ENCODE results near the gene CGB7. TPM values are rescaled to one million over a fixed set of nuclear protein-coding genes. Genes with fewer than 3 reads are reported as not detected.

The CGB7 gene
- total and polyA plus RNA-seq, 2 of the 13 experiments (the other 11 are each of a cell fraction or from before 2014, with no cell fraction given), result 0.07 TPM; not detected in 1

- H3K9me3 ChIP-seq (ENCODE audit: low read length), result no peaks in the 10 kb centered on the region
- H3K4me1 ChIP-seq (ENCODE audit: insufficient read depth, low read length), result peaks cover 8% of the 10 kb centered on the region; the same call in 1 of the 2 replicates
- DNase-seq (ENCODE audit: low spot score), result no peak
- FAIRE-seq, result no peak
- intact Hi-C loops (cut with micrococcal nuclease; ENCODE audit: unreplicated experiment), result no loop called here
- BruUV-seq (replicated peaks), result no TSS peak
- POLR2A ChIA-PET, result no interaction called here
- no peak overlapping the region for H3K9ac ChIP-seq (ENCODE audit: insufficient read depth, low read depth, low read length)
- no peak overlapping the region for H3K4me3 ChIP-seq (replicated peaks in 1 of 3; ENCODE audit: insufficient read depth in 1 of 3, low read depth in 2 of 3, low read length in 3 of 3)
- 59% methylated on average over 6 of the region's 9 CpGs for WGBS (ENCODE audit: low lambda C conversion rate)
- CTCF ChIA-PET (ENCODE audit: low intra/inter-chr PET ratio, low total read pairs), result no interaction called here
- no peak overlapping the region for H2AFZ ChIP-seq (ENCODE audit: low read length)
- TF ChIP-seq KLF11 (CRISPR knock-in tag; IDR thresholded peaks at IDR 0.05), result no peak
- no peak for TF ChIP-seq DMTF1 (CRISPR knock-in tag; IDR thresholded peaks at IDR 0.05)
- H3K4me2 ChIP-seq (ENCODE audit: low read depth, low read length), result no peak overlapping the region
- no peaks in the 10 kb centered on the region for H3K79me2 ChIP-seq (ENCODE audit: insufficient read depth, low read length)
- H3K27ac ChIP-seq (ENCODE audit: extremely low read length, insufficient read depth, low read length), result no peak overlapping the region
- no peaks in the 10 kb centered on the region for H4K20me1 ChIP-seq (ENCODE audit: insufficient read depth, low read length)
- peaks cover 3 to 51% of the 10 kb centered on the region in 2 experiments for H3K27me3 ChIP-seq (ENCODE audit: control insufficient read depth in 1 of 2, insufficient read depth in 2 of 2, low read length in 2 of 2)
- in situ Hi-C loops (cut with HindIII; ENCODE audit: extremely low pct_ligation_motif_present, low pct_unique_long_range_greater_than_20kb), result no loop called here
- H3K36me3 ChIP-seq (replicated peaks in 1 of 2; ENCODE audit: control insufficient read depth in 1 of 2, insufficient read depth in 2 of 2, low read length in 2 of 2), result no peaks in the 10 kb centered on the region
- ATAC-seq, result no peak
Observed at GRCh38 chr19:49069026-49069425, 11.5 kb upstream of the CGB7 start.

- ChIA-PET CTCF (ENCODE audit: low intra/inter-chr PET ratio, low total read pairs) (no interaction called here), POLR2A (no interaction called here)
- Histone ChIP-seq H3K4me2 (ENCODE audit: low read depth, low read length) (no peak overlapping the region), H3K4me3 (replicated peaks in 1 of 3; ENCODE audit: insufficient read depth in 1 of 3, low read depth in 2 of 3, low read length in 3 of 3) (no peak overlapping the region), H2AFZ (ENCODE audit: low read length) (no peak overlapping the region), H4K20me1 (ENCODE audit: insufficient read depth, low read length) (no peaks in the 10 kb centered on the region), H3K36me3 (replicated peaks in 1 of 2; ENCODE audit: control insufficient read depth in 1 of 2, insufficient read depth in 2 of 2, low read length in 2 of 2) (no peaks in the 10 kb centered on the region), H3K27ac (ENCODE audit: extremely low read length, insufficient read depth, low read length) (no peak overlapping the region), H3K4me1 (ENCODE audit: insufficient read depth, low read length) (peaks cover 8% of the 10 kb centered on the region; the same call in 1 of the 2 replicates), H3K9ac (ENCODE audit: insufficient read depth, low read depth, low read length) (no peak overlapping the region), H3K9me3 (ENCODE audit: low read length) (no peaks in the 10 kb centered on the region), H3K79me2 (ENCODE audit: insufficient read depth, low read length) (no peaks in the 10 kb centered on the region), H3K27me3 (ENCODE audit: control insufficient read depth in 1 of 2, insufficient read depth in 2 of 2, low read length in 2 of 2) (peaks cover 3 to 43% of the 10 kb centered on the region in 2 experiments; a peak in 4 of 5 replicates)
- WGBS (ENCODE audit: low lambda C conversion rate), result no CpG with 5 or more reads among the region's 3 CpGs
- no TSS peak for BruUV-seq (replicated peaks)
- ATAC-seq, result no peak
- FAIRE-seq, result no peak
- DNase-seq (ENCODE audit: low spot score), result no peak
- intact Hi-C loops (cut with micrococcal nuclease; ENCODE audit: unreplicated experiment), result no loop called here
- in situ Hi-C loops (cut with HindIII; ENCODE audit: extremely low pct_ligation_motif_present, low pct_unique_long_range_greater_than_20kb), result no loop called here
- TF ChIP-seq ZNF781 (CRISPR knock-in tag; IDR thresholded peaks at IDR 0.05; ENCODE audit: borderline replicate concordance, not compliant biosample characterization) (no peak), NONO (IDR thresholded peaks at IDR 0.05) (no peak), NONO (CRISPR knock-in tag; conservative IDR thresholded peaks at IDR 0.05) (no peak), FOXP1 (IDR thresholded peaks at IDR 0.05) (no peak), FOXP1 (CRISPR knock-in tag; IDR thresholded peaks at IDR 0.05) (no peak), MAZ (IDR thresholded peaks at IDR 0.05; ENCODE audit: borderline replicate concordance, low read depth, low read length) (no peak), MAZ (CRISPR knock-in tag; IDR thresholded peaks at IDR 0.05; ENCODE audit: low read depth) (no peak), ZNF816 (CRISPR knock-in tag; IDR thresholded peaks at IDR 0.05; ENCODE audit: borderline replicate concordance) (no peak), DPF2 (CRISPR knock-in tag; IDR thresholded peaks at IDR 0.05; ENCODE audit: borderline replicate concordance, low read depth) (no peak), ZNF503 (CRISPR knock-in tag; IDR thresholded peaks at IDR 0.05) (no peak), ZNF567 (CRISPR knock-in tag; IDR thresholded peaks at IDR 0.05; ENCODE audit: borderline replicate concordance) (no peak), GLMP (CRISPR knock-in tag; IDR thresholded peaks at IDR 0.05; ENCODE audit: borderline replicate concordance) (no peak)
Observed at GRCh38 chr19:49067554-49067953, 10.0 kb upstream of the CGB7 start.
